Lower leg skin (tissue), 3 donors: ENCODE measurements around the gene AGBL5.

Experiments used
- CTCF ChIP-seq, 3 donors: fragments of 450-650 bp; IDR thresholded peaks; one replicate each; pipeline ENCODE4 v1.5.1; 2016; ENCODE audit warnings: antibody characterized with exemption in 3 of 3, mild to moderate bottlenecking in 3 of 3, moderate library complexity in 2 of 3
- POLR2A ChIP-seq, 2 donors: fragments of 450-650 bp; IDR thresholded peaks; one replicate each; pipeline ENCODE4 v1.6.1; 2016 to 2017; ENCODE audit warnings: antibody characterized with exemption in 2 of 2, mild to moderate bottlenecking in 1 of 2, moderate library complexity in 1 of 2

DNA sequence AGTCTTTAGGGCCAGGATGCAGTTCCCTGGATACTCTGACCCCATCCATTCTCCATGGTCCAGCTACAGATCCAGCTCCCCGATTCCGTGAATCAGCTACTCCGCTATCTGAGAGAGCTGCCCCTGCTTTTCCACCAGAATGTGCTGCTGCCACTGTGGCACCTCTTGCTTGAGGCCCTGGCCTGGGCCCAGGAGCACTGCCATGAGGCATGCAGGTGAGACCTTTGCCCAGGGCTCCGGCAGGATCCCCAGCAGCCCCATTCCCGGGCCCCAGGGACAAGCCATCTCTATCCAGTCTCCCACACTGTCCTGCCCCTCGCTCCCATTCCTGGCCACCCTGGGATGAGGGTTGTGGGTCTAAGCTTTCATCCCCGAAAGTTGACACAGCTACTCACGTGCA lies 11.2 kb upstream of the AGBL5 start:
- no peak for TF ChIP-seq CTCF (IDR thresholded peaks at IDR 0.05)
- no peak for TF ChIP-seq POLR2A (IDR thresholded peaks at IDR 0.05)
